PC-9 (cell line): ENCODE data around the gene SHISA5.

Experiments used
- EZH2 ChIP-seq: fragments of 200-600 bp; sonication (generic); IDR thresholded peaks from 2 replicates; pipeline ENCODE4 v1.8.0; 2017; ENCODE audit warnings: antibody characterized with exemption, low read depth
- TF ChIP-seq, protein P1 (sequence below): fragments of 200-600 bp; sonication (generic); conservative IDR thresholded peaks from 2 replicates; pipeline ENCODE4 v1.6.1; 2017; ENCODE audit warnings: mixed run types, antibody characterized with exemption, mild to moderate bottlenecking, moderate library complexity

DNA sequence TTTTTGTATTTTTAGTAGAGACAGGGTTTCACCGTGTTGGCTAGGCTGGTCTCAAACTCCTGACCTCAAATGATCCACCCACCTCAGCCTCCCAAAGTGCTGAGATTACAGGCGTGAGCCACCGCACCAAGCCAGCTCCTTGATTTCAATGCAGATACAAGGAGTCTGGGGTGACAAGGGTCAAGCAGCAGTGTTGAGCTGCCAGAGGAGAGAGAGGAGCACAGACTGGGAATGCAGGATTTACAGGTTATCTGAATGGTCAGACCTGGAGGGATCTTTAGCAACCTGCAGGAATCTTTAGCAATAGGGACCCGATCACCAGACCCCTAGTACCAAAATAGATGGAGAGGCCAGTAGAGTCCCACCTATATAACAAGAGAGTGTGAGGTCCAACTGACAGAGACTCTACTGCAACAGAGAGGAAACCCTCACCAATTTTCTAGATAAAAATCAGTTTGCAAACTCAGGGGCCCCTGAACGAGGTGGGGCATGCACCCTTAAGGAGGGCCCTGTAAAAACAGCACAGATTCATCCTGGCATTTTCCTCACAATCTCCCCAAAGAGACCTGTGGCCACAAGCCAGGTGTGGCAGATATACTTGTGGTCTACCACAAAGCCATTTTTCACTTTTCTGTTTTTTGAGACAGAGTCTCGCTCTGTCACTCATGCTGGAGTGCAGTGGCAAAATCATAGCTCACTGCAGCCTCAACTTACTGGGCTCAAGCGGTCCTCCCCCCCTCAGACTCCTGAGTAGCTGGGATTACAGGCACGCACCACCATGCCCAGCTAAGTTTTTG, 10.7 kb upstream of the SHISA5 start:
- TF ChIP-seq, protein P1, sequence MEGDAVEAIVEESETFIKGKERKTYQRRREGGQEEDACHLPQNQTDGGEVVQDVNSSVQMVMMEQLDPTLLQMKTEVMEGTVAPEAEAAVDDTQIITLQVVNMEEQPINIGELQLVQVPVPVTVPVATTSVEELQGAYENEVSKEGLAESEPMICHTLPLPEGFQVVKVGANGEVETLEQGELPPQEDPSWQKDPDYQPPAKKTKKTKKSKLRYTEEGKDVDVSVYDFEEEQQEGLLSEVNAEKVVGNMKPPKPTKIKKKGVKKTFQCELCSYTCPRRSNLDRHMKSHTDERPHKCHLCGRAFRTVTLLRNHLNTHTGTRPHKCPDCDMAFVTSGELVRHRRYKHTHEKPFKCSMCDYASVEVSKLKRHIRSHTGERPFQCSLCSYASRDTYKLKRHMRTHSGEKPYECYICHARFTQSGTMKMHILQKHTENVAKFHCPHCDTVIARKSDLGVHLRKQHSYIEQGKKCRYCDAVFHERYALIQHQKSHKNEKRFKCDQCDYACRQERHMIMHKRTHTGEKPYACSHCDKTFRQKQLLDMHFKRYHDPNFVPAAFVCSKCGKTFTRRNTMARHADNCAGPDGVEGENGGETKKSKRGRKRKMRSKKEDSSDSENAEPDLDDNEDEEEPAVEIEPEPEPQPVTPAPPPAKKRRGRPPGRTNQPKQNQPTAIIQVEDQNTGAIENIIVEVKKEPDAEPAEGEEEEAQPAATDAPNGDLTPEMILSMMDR, result no peak
- no peak for TF ChIP-seq EZH2
